SK-N-SH (cell line): ENCODE results near the gene MYMX. TPM values are rescaled to one million over a fixed set of nuclear protein-coding genes. Genes with fewer than 3 reads are reported as not detected.

Experiments used
- CTCF ChIA-PET: fragments of 300-600, 350-600 bp; formaldehyde crosslinking; extraction: SDS; loops from one replicate; lab custom pipeline; 2021; lab: Yijun Ruan, JAX
- POLR2A ChIA-PET: fragments of 350-600 bp; sonication (Branson Sonifier 250); formaldehyde crosslinking; extraction: SDS; loops from one replicate; lab custom pipeline; 2020; ENCODE audit warnings: antibody characterized with exemption, inconsistent platforms; lab: Yijun Ruan, JAX
- DNase-seq: peaks from one replicate; pipeline ENCODE4 v3.0.0; 2012
- H2AFZ ChIP-seq: fragments of 200-600 bp; sonication (generic); 2 replicates; pipeline ENCODE4 v1.8.1; 2016; ENCODE audit warnings: antibody characterized with exemption, mild to moderate bottlenecking, low read depth
- H3F3A ChIP-seq: fragments of 200-600 bp; sonication (generic); replicated peaks from 2 replicates; pipeline ENCODE3; 2016; ENCODE audit warnings: antibody characterized with exemption, mild to moderate bottlenecking; ENCODE audit not compliant: insufficient read depth
- H3K27ac ChIP-seq, 2 experiments: fragments of 200-500 bp in 1 of 2; fragments of 200-600 bp in 1 of 2; sonication (Bioruptor generic) in 1 of 2; sonication (generic), shearing (Covaris generic) in 1 of 2; 2 replicates each; pipeline versions ENCODE4 v1.5.1 to v1.6.1; 2014 to 2016; ENCODE audit warnings: low read depth in 2 of 2, inconsistent platforms in 1 of 2, low read length in 1 of 2, mild to moderate bottlenecking in 1 of 2, mixed read lengths in 1 of 2
- H3K27me3 ChIP-seq: fragments of 200-600 bp; sonication (generic), shearing (Covaris generic); 2 replicates; pipeline ENCODE4 v1.6.1; 2016; ENCODE audit warnings: mixed run types; ENCODE audit not compliant: insufficient read depth
- H3K36me3 ChIP-seq, 2 experiments: fragments of 200-500 bp in 1 of 2; fragments of 200-600 bp in 1 of 2; sonication (Bioruptor generic) in 1 of 2; sonication (generic) in 1 of 2; replicated peaks in 1 of 2; 2 replicates each; pipeline versions ENCODE3 to v1.5.1; 2014 to 2016; ENCODE audit warnings: low read length in 1 of 2, mild to moderate bottlenecking in 1 of 2; ENCODE audit not compliant: insufficient read depth in 2 of 2, control insufficient read depth in 1 of 2
- H3K4me1 ChIP-seq, 2 experiments: fragments of 200-500 bp in 1 of 2; fragments of 200-600 bp in 1 of 2; sonication (Bioruptor generic) in 1 of 2; sonication (generic), shearing (Covaris generic) in 1 of 2; 2 replicates each; pipeline versions ENCODE4 v1.5.1 to v1.6.1; 2014 to 2016; ENCODE audit warnings: low read depth in 1 of 2, low read length in 1 of 2, mixed run types in 1 of 2; ENCODE audit not compliant: insufficient read depth in 2 of 2, control insufficient read depth in 1 of 2
- H3K4me2 ChIP-seq: fragments of 200-600 bp; sonication (generic), shearing (Covaris generic); 2 replicates; pipeline ENCODE4 v1.6.1; 2017; ENCODE audit warnings: mixed run types
- H3K4me3 ChIP-seq, 2 experiments: fragments of 200-500 bp in 1 of 2; fragments of 200-600 bp in 1 of 2; sonication (Bioruptor generic) in 1 of 2; sonication (generic), shearing (Covaris generic) in 1 of 2; 2 replicates each; pipeline versions ENCODE4 v1.5.1 to v1.8.1; 2014 to 2016; ENCODE audit warnings: low read depth in 2 of 2, inconsistent platforms in 1 of 2, low read length in 1 of 2, mild to moderate bottlenecking in 1 of 2, mixed read lengths in 1 of 2, moderate library complexity in 1 of 2
- H3K79me2 ChIP-seq: fragments of 200-600 bp; sonication (generic); 2 replicates; pipeline ENCODE4 v1.8.1; 2017; ENCODE audit warnings: mild to moderate bottlenecking; ENCODE audit not compliant: insufficient read depth
- H3K9ac ChIP-seq: fragments of 200-600 bp; sonication (generic); 2 replicates; pipeline ENCODE4 v1.6.1; 2017; ENCODE audit warnings: mixed run types
- H3K9me2 ChIP-seq: fragments of 200-600 bp; sonication (generic); 2 replicates; pipeline ENCODE4 v1.6.1; 2017; ENCODE audit warnings: mixed run types
- H3K9me3 ChIP-seq: fragments of 200-600 bp; sonication (generic); 2 replicates; pipeline ENCODE4 v1.6.1; 2017; ENCODE audit warnings: mixed run types, mild to moderate bottlenecking, moderate library complexity
- H4K20me1 ChIP-seq: fragments of 200-600 bp; sonication (generic); 2 replicates; pipeline ENCODE4 v1.6.1; 2017; ENCODE audit warnings: mild to moderate bottlenecking, mixed run types; ENCODE audit not compliant: insufficient read depth
- CHD2 ChIP-seq: fragments of 150-350 bp; IDR thresholded peaks from 2 replicates; pipeline ENCODE4 v1.6.1; 2018; ENCODE audit warnings: low read length; ENCODE audit not compliant: partially characterized antibody
- FOXJ3 ChIP-seq: sonication (generic); formaldehyde crosslinking; IDR thresholded peaks from 2 replicates; pipeline ENCODE4 v1.5.1; 2020; ENCODE audit warnings: mild to moderate bottlenecking, missing genetic modification reagents
- GABPA ChIP-seq: IDR thresholded peaks from 2 replicates; pipeline ENCODE4 v1.4.0; 2012; ENCODE audit warnings: low read depth, mild to moderate bottlenecking
- MEF2A ChIP-seq: IDR thresholded peaks from 2 replicates; pipeline ENCODE4 v1.4.0; 2012; ENCODE audit warnings: low read depth, borderline replicate concordance
- MXI1 ChIP-seq: IDR thresholded peaks from 2 replicates; pipeline ENCODE4 v1.6.1; 2012; ENCODE audit warnings: mild to moderate bottlenecking, low read depth, low read length, improper control_type of control experiment
- NFIC ChIP-seq: IDR thresholded peaks from 2 replicates; pipeline ENCODE4 v1.4.0; 2012; ENCODE audit warnings: borderline replicate concordance
- NRF1 ChIP-seq: IDR thresholded peaks from 2 replicates; pipeline ENCODE4 v1.6.1; 2012; ENCODE audit warnings: low read depth, mild to moderate bottlenecking, low read length
- TAF1 ChIP-seq: IDR thresholded peaks from 2 replicates; pipeline ENCODE4 v1.6.1; 2012; ENCODE audit warnings: low read depth, mild to moderate bottlenecking, low read length, moderate library complexity, borderline replicate concordance
- TCF12 ChIP-seq: IDR thresholded peaks from 2 replicates; pipeline ENCODE4 v1.4.0; 2012
- TEAD4 ChIP-seq: IDR thresholded peaks from 2 replicates; pipeline ENCODE4 v1.4.0; 2012; ENCODE audit warnings: mild to moderate bottlenecking, borderline replicate concordance; ENCODE audit not compliant: insufficient read depth
- WGBS: methylation state at CpG from one replicate; pipeline ENCODE4 v1.1.6; 2017; ENCODE audit warnings: low lambda C conversion rate; 5-methylcytosine and 5-hydroxymethylcytosine counted together
- polyA plus RNA-seq, 3 experiments: library from polyadenylated mRNA; depleted of rRNA; stranded (reverse); fragments of >200 nt; gene quantifications; 2 replicates each; pipeline ENCODE4 v1.2.3, GENCODE V29; 2012
- TF ChIP-seq, protein P1 (sequence below): fragments of 150-350 bp; IDR thresholded peaks from 2 replicates; pipeline ENCODE4 v1.6.1; 2017; ENCODE audit warnings: antibody characterized with exemption, low read length, low read depth, borderline replicate concordance
- TF ChIP-seq, protein P2 (sequence below): fragments of 200-600 bp; sonication (generic); IDR thresholded peaks from 2 replicates; pipeline ENCODE4 v1.6.1; 2017; ENCODE audit warnings: antibody characterized with exemption, mild to moderate bottlenecking, moderate library complexity
- TF ChIP-seq, protein P3 (sequence below): IDR thresholded peaks from 2 replicates; pipeline ENCODE4; 2012
- TF ChIP-seq, protein P4 (sequence below): IDR thresholded peaks from 2 replicates; pipeline ENCODE4 v1.6.1; 2012; ENCODE audit warnings: mild to moderate bottlenecking, low read depth, low read length, moderate library complexity
- TF ChIP-seq, protein P5 (sequence below): IDR thresholded peaks from 2 replicates; pipeline ENCODE4 v1.4.0; 2012; ENCODE audit warnings: low read depth, borderline replicate concordance

Gene MYMX
- polyA plus RNA-seq, 1 of the 3 experiments (the other 2 are of a cell fraction), result not detected

DNA sequence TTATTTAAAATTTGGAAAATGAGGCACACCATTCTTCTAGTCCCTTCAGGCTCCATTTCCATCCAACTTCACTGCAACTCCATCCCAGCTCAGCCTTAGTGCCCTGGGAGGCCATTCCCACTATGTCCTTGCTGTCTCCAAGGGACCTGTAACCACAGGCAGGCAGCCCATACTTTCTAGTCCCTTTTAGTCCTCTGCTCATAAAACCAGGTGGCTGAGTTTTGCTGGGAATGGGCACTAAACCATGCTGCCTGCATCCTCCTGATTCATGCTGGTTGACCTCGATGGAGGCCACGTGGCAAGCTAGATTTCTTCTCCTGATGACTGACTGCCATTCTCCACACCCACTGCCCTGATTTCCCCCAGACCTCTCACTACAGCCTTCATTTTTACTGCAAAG lies 27.5 kb upstream of the MYMX start:
- WGBS, result 68% methylated on average over 2 of the region's 2 CpGs
- Histone ChIP-seq H3K36me3 (no peaks in the 10 kb centered on the region), H3K4me3 (no peak overlapping the region), H4K20me1 (no peaks in the 10 kb centered on the region), H3K9me3 (no peaks in the 10 kb centered on the region), H3K9ac (no peak overlapping the region), H2AFZ (no peak overlapping the region), H3K9me2 (no peaks in the 10 kb centered on the region), H3K27me3 (no peaks in the 10 kb centered on the region; the same call in 1 of the 2 replicates), H3F3A (no peaks in the 10 kb centered on the region), H3K27ac (no peak overlapping the region), H3K4me1 (no peaks in the 10 kb centered on the region; a peak in 1 of 4 replicates), H3K4me2 (no peak overlapping the region), H3K79me2 (no peaks in the 10 kb centered on the region)
- DNase-seq, result no peak
- TF ChIP-seq, protein P1, sequence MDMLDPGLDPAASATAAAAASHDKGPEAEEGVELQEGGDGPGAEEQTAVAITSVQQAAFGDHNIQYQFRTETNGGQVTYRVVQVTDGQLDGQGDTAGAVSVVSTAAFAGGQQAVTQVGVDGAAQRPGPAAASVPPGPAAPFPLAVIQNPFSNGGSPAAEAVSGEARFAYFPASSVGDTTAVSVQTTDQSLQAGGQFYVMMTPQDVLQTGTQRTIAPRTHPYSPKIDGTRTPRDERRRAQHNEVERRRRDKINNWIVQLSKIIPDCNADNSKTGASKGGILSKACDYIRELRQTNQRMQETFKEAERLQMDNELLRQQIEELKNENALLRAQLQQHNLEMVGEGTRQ, result no peak
- no peak for TF ChIP-seq TCF12
- TF ChIP-seq, protein P2, sequence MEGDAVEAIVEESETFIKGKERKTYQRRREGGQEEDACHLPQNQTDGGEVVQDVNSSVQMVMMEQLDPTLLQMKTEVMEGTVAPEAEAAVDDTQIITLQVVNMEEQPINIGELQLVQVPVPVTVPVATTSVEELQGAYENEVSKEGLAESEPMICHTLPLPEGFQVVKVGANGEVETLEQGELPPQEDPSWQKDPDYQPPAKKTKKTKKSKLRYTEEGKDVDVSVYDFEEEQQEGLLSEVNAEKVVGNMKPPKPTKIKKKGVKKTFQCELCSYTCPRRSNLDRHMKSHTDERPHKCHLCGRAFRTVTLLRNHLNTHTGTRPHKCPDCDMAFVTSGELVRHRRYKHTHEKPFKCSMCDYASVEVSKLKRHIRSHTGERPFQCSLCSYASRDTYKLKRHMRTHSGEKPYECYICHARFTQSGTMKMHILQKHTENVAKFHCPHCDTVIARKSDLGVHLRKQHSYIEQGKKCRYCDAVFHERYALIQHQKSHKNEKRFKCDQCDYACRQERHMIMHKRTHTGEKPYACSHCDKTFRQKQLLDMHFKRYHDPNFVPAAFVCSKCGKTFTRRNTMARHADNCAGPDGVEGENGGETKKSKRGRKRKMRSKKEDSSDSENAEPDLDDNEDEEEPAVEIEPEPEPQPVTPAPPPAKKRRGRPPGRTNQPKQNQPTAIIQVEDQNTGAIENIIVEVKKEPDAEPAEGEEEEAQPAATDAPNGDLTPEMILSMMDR, result no peak
- no peak for TF ChIP-seq CHD2
- TF ChIP-seq, protein P3, sequence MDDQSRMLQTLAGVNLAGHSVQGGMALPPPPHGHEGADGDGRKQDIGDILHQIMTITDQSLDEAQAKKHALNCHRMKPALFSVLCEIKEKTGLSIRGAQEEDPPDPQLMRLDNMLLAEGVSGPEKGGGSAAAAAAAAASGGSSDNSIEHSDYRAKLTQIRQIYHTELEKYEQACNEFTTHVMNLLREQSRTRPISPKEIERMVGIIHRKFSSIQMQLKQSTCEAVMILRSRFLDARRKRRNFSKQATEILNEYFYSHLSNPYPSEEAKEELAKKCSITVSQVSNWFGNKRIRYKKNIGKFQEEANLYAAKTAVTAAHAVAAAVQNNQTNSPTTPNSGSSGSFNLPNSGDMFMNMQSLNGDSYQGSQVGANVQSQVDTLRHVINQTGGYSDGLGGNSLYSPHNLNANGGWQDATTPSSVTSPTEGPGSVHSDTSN, result no peak
- TF ChIP-seq MEF2A, result no peak
- TF ChIP-seq, protein P4, sequence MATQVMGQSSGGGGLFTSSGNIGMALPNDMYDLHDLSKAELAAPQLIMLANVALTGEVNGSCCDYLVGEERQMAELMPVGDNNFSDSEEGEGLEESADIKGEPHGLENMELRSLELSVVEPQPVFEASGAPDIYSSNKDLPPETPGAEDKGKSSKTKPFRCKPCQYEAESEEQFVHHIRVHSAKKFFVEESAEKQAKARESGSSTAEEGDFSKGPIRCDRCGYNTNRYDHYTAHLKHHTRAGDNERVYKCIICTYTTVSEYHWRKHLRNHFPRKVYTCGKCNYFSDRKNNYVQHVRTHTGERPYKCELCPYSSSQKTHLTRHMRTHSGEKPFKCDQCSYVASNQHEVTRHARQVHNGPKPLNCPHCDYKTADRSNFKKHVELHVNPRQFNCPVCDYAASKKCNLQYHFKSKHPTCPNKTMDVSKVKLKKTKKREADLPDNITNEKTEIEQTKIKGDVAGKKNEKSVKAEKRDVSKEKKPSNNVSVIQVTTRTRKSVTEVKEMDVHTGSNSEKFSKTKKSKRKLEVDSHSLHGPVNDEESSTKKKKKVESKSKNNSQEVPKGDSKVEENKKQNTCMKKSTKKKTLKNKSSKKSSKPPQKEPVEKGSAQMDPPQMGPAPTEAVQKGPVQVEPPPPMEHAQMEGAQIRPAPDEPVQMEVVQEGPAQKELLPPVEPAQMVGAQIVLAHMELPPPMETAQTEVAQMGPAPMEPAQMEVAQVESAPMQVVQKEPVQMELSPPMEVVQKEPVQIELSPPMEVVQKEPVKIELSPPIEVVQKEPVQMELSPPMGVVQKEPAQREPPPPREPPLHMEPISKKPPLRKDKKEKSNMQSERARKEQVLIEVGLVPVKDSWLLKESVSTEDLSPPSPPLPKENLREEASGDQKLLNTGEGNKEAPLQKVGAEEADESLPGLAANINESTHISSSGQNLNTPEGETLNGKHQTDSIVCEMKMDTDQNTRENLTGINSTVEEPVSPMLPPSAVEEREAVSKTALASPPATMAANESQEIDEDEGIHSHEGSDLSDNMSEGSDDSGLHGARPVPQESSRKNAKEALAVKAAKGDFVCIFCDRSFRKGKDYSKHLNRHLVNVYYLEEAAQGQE, result no peak
- no peak for TF ChIP-seq MXI1
- TF ChIP-seq TAF1, result no peak
- no peak for TF ChIP-seq NFIC
- TF ChIP-seq NRF1, result no peak
- TF ChIP-seq TEAD4, result no peak
- TF ChIP-seq FOXJ3, result no peak
- TF ChIP-seq GABPA, result no peak
- TF ChIP-seq, protein P5, sequence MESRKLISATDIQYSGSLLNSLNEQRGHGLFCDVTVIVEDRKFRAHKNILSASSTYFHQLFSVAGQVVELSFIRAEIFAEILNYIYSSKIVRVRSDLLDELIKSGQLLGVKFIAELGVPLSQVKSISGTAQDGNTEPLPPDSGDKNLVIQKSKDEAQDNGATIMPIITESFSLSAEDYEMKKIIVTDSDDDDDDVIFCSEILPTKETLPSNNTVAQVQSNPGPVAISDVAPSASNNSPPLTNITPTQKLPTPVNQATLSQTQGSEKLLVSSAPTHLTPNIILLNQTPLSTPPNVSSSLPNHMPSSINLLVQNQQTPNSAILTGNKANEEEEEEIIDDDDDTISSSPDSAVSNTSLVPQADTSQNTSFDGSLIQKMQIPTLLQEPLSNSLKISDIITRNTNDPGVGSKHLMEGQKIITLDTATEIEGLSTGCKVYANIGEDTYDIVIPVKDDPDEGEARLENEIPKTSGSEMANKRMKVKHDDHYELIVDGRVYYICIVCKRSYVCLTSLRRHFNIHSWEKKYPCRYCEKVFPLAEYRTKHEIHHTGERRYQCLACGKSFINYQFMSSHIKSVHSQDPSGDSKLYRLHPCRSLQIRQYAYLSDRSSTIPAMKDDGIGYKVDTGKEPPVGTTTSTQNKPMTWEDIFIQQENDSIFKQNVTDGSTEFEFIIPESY, result no peak
- POLR2A ChIA-PET, result no interaction called here
- CTCF ChIA-PET, result interaction anchor here (0.7 to 5.8 kb wide), 5 partner anchors 14 to 45 kb away, joined by 3 to 31 read pairs (median 9); no protein-coding TSS in a partner anchor
